ENCODE results near the gene HDAC9. TPM values are rescaled to one million over a fixed set of nuclear protein-coding genes. Genes with fewer than 3 reads are reported as not detected.

Gene HDAC9
- total RNA-seq, 4 donors from 2014 or later = 1.2 to 8.0 (median 1.6) TPM

DNA sequence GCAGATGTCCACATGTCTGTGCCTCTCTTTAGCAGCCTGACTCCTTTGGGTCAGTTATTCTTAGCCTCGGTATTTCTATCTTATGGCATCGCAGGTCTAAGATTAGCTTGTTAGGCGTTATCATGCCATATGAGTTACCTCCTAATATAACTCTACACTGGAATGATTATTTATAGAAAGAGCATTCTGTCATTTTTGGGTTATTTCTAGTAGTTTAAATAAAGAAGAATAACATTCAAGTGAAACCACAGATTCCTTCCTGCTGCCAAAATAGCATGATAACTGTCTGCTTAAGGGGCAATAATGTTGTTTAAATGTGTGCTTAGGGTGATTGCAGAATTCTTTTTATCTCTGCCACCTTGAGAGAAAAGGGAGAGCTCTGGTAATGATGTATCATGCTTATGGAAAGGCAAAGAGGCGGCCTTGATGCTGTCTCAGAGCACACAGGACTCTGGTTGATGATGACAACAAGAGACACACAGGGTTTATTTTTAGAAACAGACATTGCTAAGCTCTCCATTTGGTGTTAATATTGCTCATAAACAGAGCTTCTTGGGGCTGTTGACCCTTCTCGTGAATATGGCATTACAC, 10.4 kb downstream of the HDAC9 start:
- H3K4me1 ChIP-seq = peaks cover 4 to 17% (median 9%) of the 10 kb centered on the region in 3 donors
- H3K36me3 ChIP-seq = no peaks in the 10 kb centered on the region
- no peak for DNase-seq
- WGBS, 2 donors = 53 to 64% methylated on average over 5 of the region's 5 CpGs
- peak overlapping the region in 1 of 4 donors; percentile 14 for H3K4me3 ChIP-seq
- TF ChIP-seq, protein P1, sequence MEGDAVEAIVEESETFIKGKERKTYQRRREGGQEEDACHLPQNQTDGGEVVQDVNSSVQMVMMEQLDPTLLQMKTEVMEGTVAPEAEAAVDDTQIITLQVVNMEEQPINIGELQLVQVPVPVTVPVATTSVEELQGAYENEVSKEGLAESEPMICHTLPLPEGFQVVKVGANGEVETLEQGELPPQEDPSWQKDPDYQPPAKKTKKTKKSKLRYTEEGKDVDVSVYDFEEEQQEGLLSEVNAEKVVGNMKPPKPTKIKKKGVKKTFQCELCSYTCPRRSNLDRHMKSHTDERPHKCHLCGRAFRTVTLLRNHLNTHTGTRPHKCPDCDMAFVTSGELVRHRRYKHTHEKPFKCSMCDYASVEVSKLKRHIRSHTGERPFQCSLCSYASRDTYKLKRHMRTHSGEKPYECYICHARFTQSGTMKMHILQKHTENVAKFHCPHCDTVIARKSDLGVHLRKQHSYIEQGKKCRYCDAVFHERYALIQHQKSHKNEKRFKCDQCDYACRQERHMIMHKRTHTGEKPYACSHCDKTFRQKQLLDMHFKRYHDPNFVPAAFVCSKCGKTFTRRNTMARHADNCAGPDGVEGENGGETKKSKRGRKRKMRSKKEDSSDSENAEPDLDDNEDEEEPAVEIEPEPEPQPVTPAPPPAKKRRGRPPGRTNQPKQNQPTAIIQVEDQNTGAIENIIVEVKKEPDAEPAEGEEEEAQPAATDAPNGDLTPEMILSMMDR (IDR thresholded peaks at IDR 0.05) = no peak
- intact Hi-C loops (cut with DNase I) = no loop called here
- no peaks in the 10 kb centered on the region for H3K27me3 ChIP-seq
- H3K27ac ChIP-seq = peak overlapping the region in 1 of 4 donors; percentile 51
- no peaks in the 10 kb centered on the region for H3K9me3 ChIP-seq

DNA sequence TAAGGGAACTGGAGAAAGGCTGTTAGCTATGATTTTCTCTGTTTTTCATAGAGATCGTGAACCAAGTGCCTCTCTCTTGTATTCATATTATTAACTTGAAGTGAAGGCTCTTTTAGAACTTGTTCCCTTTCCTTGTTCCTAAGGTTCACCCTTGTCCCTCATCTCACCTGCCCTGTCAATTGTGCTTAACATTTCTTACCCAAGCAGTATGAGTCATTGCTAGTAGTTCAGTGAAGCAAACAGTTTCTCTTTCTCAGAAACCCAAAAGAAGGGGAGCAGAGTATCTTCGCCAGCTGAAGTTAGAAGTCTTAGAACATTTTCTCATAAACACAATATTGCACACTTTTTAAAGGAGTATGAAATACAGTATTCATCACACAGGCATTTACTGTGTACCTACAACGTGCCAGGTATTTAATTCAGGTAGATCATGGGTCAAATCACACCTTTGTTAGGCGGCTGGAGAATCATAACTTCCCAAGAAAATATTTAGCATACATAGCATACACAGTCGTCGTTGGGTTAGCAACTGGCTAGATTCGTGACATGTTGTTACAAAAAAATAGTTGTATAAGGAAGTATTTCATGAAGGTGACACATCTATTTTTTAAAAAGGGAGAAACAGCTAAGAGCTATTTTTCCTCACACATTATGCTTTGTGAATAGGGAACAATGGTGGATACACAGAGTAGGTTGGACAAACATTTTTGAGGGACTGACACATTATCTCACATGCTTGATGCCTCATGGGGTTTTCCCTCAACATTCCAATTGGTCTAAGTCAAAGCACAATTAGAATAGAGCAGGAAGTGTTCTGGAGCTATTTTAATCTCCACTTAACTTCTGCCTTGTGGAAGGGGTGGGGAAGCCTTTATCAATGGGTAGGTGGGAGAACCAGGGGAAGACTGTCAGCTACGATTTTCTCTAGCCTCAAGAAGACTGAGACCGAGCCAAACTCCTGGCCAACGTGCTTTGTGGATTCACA, 13.2 kb downstream of the HDAC9 start:
- H3K27me3 ChIP-seq = no peaks in the 10 kb centered on the region
- H3K4me3 ChIP-seq = peak overlapping the region in 3 of 4 donors; percentile 15 to 44 (median 20)
- intact Hi-C loops (cut with DNase I) = no loop called here
- no peak for DNase-seq
- H3K36me3 ChIP-seq = no peaks in the 10 kb centered on the region
- TF ChIP-seq, protein P1 (IDR thresholded peaks at IDR 0.05) = no peak
- TF ChIP-seq POLR2A (IDR thresholded peaks at IDR 0.05) = peak in 1 of 4 donors; percentile 41
- whole genome bisulfite sequencing, 2 donors = 28 to 35% methylated on average over 10 of the region's 10 CpGs
- H3K4me1 ChIP-seq = peaks cover 4 to 17% (median 9%) of the 10 kb centered on the region in 3 donors
- H3K27ac ChIP-seq = peak overlapping the region; percentile 67 to 84 (median 79)
- no peaks in the 10 kb centered on the region for H3K9me3 ChIP-seq

DNA sequence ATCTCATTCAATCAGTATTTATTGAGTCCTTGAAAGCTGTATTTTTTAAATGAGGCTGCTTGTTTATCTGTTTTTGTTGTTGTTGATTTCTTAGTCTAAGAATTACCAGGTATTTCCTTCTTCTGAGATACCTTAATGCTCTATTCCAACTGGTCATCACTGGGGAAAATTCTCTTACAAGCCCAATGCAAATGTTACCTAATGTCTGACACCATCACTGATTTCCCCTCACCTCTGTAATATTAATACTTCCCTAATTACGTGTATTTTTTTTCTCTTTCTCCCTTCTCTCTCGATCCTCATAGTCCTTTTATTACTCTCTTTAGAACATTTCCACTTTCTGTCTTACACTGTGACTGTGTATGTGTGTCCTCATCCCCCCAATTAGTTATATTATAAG, 13.9 kb downstream of the HDAC9 start:
- H3K27ac ChIP-seq = peak overlapping the region; percentile 67 to 84 (median 79)

DNA sequence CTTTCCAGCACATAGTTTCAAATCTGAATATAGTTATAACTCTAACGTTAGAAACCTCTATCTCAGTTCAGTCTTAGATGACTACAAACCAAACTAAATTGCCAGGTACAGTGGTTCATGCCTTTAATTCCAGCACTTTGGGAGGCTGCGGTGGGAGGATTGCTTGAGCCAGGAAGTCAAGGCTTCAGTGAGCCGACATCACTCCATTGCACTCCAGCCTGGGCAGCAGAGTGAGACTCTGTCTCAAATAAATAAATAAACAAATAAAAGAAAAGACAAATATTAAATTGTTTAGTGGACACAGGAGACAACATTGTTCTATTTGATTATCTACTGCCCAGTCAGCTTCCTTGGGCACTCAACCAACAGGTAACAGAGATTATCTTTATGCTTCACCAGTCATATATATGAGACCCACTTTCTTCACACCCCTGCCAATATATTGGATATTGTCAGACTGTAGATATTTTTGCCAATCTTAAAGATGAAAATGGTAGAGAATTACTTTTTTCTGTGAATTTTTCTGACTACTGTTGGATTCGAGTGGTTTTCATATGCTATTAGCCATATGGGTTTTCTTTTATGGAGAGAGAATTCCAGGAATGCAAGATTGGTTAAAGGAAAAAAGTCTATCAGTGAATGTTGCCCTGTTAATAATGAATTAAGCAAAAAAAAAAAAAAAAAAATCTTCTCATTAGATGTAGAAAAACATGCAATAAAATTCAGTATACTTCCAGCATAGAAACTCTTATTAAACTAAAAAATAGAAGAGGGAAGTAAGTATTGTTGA, 16.0 kb downstream of the HDAC9 start:
- Histone ChIP-seq H3K9me3 (no peaks in the 10 kb centered on the region), H3K27me3 (no peaks in the 10 kb centered on the region), H3K4me1 (peaks cover 4 to 17% (median 9%) of the 10 kb centered on the region in 3 donors), H3K4me3 (no peak overlapping the region), H3K36me3 (no peaks in the 10 kb centered on the region), H3K27ac (no peak overlapping the region)
- no peak for DNase-seq
- intact Hi-C loops (cut with DNase I) = no loop called here
- TF ChIP-seq, protein P1 (IDR thresholded peaks at IDR 0.05) = no peak
- no peak for TF ChIP-seq POLR2A (IDR thresholded peaks at IDR 0.05)
- WGBS, 2 donors = 90 to 94% methylated on average over 3 to 4 of the region's 4 CpGs

More for the DNA sequence above, 13.9 kb downstream of the HDAC9 start:
- Histone ChIP-seq H3K27me3 (no peaks in the 10 kb centered on the region), H3K4me1 (peaks cover 4 to 17% (median 9%) of the 10 kb centered on the region in 3 donors), H3K36me3 (no peaks in the 10 kb centered on the region), H3K9me3 (no peaks in the 10 kb centered on the region), H3K4me3 (peak overlapping the region in 1 of 4 donors; percentile 44)
- 39 to 53% methylated on average over 2 of the region's 2 CpGs for WGBS, 2 donors
- no peak for TF ChIP-seq POLR2A (IDR thresholded peaks at IDR 0.05)
- TF ChIP-seq, protein P1 (IDR thresholded peaks at IDR 0.05) = no peak
- DNase-seq = no peak
- intact Hi-C loops (cut with DNase I) = no loop called here
